Esophagus muscularis mucosa (tissue), 3 donors: ENCODE measurements around the gene CNTNAP2.

ENCODE experiments used
- CTCF ChIP-seq, 3 experiments: fragments of 200-600 bp in 2 of 3; fragments of 450-650 bp in 1 of 3; sonication (generic) in 2 of 3; IDR thresholded peaks; one replicate each; pipeline ENCODE4 v1.5.1; 2017 to 2019; ENCODE audit warnings: antibody characterized with exemption in 3 of 3, mild to moderate bottlenecking in 2 of 3, moderate library complexity in 1 of 3
- POLR2A ChIP-seq: fragments of 450-650 bp; IDR thresholded peaks from one replicate; pipeline ENCODE4 v1.6.1; 2017; ENCODE audit warnings: antibody characterized with exemption, moderate library complexity, mild to moderate bottlenecking, low read depth
- POLR2AphosphoS5 ChIP-seq, 2 donors: sonication (generic); formaldehyde crosslinking; IDR thresholded peaks; one replicate each; pipeline ENCODE4 v1.6.1; 2017; ENCODE audit warnings: antibody characterized with exemption in 2 of 2

GRCh38 chr7:146138926-146139325, 22.3 kb downstream of the CNTNAP2 start:
- TF ChIP-seq CTCF (IDR thresholded peaks at IDR 0.05) = no peak
- TF ChIP-seq POLR2A = no peak
- no peak for TF ChIP-seq POLR2AphosphoS5 (IDR thresholded peaks at IDR 0.05)
